GM12878 (cell line): Measurements from ENCODE around the gene MTRFR. TPM values are rescaled to one million over a fixed set of nuclear protein-coding genes. Genes with fewer than 3 reads are reported as not detected.

Source experiments
- ATAC-seq: fragments of 200-7000 bp; cut with Tn5 transposase; 3 replicates; pipeline ENCODE4 v1.9.1; 2020; ENCODE audit warnings: mild to moderate bottlenecking, moderate library complexity
- BruUV-seq: library from RNA; stranded (reverse); fragments of 400-500 nt; replicated peaks from 2 replicates; lab custom pipeline; 2021; lab: Mats Ljungman, UMichigan
- CTCF ChIA-PET: fragments of 300-600 bp; sonication (Branson Sonifier 250); formaldehyde crosslinking; extraction: SDS; loops from one replicate; lab custom pipeline; 2021; ENCODE audit warnings: inconsistent platforms; lab: Yijun Ruan, JAX
- POLR2A ChIA-PET: fragments of 350-600 bp; formaldehyde crosslinking; extraction: SDS; loops from one replicate; lab custom pipeline; 2021; ENCODE audit warnings: inconsistent platforms; lab: Charles Lee
- RAD21 ChIA-PET: fragments of 300-600 bp; sonication (Branson Sonifier 250); formaldehyde crosslinking; loops from one replicate; lab custom pipeline; 2023; ENCODE audit warnings: antibody characterized with exemption; ENCODE audit not compliant: unreplicated experiment; lab: Charles Lee
- SMC1A ChIA-PET: fragments of 300-600 bp; sonication (Branson Sonifier 250); formaldehyde crosslinking; loops from one replicate; lab custom pipeline; 2023; ENCODE audit not compliant: unreplicated experiment, uncharacterized antibody; lab: Charles Lee
- DNase-seq: peaks from one replicate; pipeline ENCODE4 v3.0.0-alpha.2; 2011; ENCODE audit warnings: low read depth, low spot score
- FAIRE-seq: peaks from 3 replicates; lab custom pipeline; 2011; peaks lifted over from hg19 to GRCh38; lab: Jason Lieb, UNC
- H2AFZ ChIP-seq: 2 replicates; pipeline ENCODE4 v1.6.0; 2011; ENCODE audit warnings: low read depth, low read length, control low read depth; ENCODE audit not compliant: control insufficient read depth
- H3K27ac ChIP-seq: 2 replicates; pipeline ENCODE4 v1.5.1; 2011; ENCODE audit warnings: control low read depth; ENCODE audit not compliant: control insufficient read depth, insufficient read depth
- H3K27me3 ChIP-seq, 2 experiments: replicated peaks in 1 of 2; 2 replicates each; pipeline versions ENCODE4 v1.6.0 to v1.6.1; 2011; ENCODE audit warnings: low read length in 1 of 2; ENCODE audit not compliant: control insufficient read depth in 2 of 2, insufficient read depth in 2 of 2
- H3K36me3 ChIP-seq, 2 experiments: 2 replicates each; pipeline ENCODE4 v1.5.1; 2011; ENCODE audit warnings: low read length in 1 of 2; ENCODE audit not compliant: control insufficient read depth in 2 of 2, insufficient read depth in 2 of 2
- H3K4me1 ChIP-seq: 2 replicates; pipeline ENCODE4 v1.6.1; 2011; ENCODE audit warnings: mild to moderate bottlenecking, low read length, moderate library complexity, mixed read lengths; ENCODE audit not compliant: control insufficient read depth, insufficient read depth
- H3K4me2 ChIP-seq: 2 replicates; pipeline ENCODE4 v1.6.0; 2011; ENCODE audit warnings: control low read depth; ENCODE audit not compliant: control insufficient read depth, insufficient read depth
- H3K4me3 ChIP-seq: fragments of 200-600 bp; sonication (generic); 2 replicates; pipeline ENCODE4 v1.5.1; 2016
- H3K79me2 ChIP-seq: 2 replicates; pipeline ENCODE4 v1.6.0; 2011; ENCODE audit warnings: low read length; ENCODE audit not compliant: control insufficient read depth, insufficient read depth
- H3K9ac ChIP-seq: 2 replicates; pipeline ENCODE4 v1.8.0; 2011; ENCODE audit warnings: low read length, control low read depth, mixed read lengths; ENCODE audit not compliant: control insufficient read depth, insufficient read depth
- H3K9me3 ChIP-seq: replicated peaks from 3 replicates; pipeline ENCODE4 v1.5.1; 2011; ENCODE audit warnings: mild to moderate bottlenecking, low read length; ENCODE audit not compliant: control insufficient read depth, insufficient read depth
- H4K20me1 ChIP-seq: 2 replicates; pipeline ENCODE4 v1.6.0; 2011; ENCODE audit not compliant: control insufficient read depth, insufficient read depth
- BHLHE40 ChIP-seq, 2 experiments: fragments of 450-650 bp in 1 of 2; IDR thresholded peaks; 2 replicates each; pipeline ENCODE4 v1.6.1; 2011 to 2017; ENCODE audit warnings: low read depth in 2 of 2, borderline replicate concordance in 1 of 2, improper control_type of control experiment in 1 of 2, low read length in 1 of 2, mild to moderate bottlenecking in 1 of 2
- CREB1 ChIP-seq: IDR thresholded peaks from 2 replicates; pipeline ENCODE4 v1.6.1; 2012; ENCODE audit warnings: low read depth, mild to moderate bottlenecking, inconsistent platforms
- SMC3 ChIP-seq: IDR thresholded peaks from 2 replicates; pipeline ENCODE4 v1.6.1; 2011; ENCODE audit warnings: low read length, improper control_type of control experiment, borderline replicate concordance
- WGBS: methylation state at CpG from one replicate; pipeline ENCODE4 v1.1.6; 2016; ENCODE audit warnings: low lambda C conversion rate; ENCODE audit not compliant: insufficient replicate concordance, insufficient coverage; ENCODE audit errors: missing lambda C conversion rate; 5-methylcytosine and 5-hydroxymethylcytosine counted together
- in situ Hi-C: fragments of 300-500 bp; cut with MboI; formaldehyde crosslinking; loops from 9 replicates; pipeline ENCODE4 v1.14.3; 2018; ENCODE audit warnings: mixed read lengths
- intact Hi-C: fragments of 100-400 bp; cut with micrococcal nuclease; formaldehyde crosslinking; loops from one replicate; pipeline ENCODE4 v1.14.2; 2022; ENCODE audit not compliant: unreplicated experiment
- polyA plus RNA-seq, 11 experiments: library from polyadenylated mRNA; depleted of rRNA in 4 of 11; unstranded in 6 of 11; stranded (reverse) in 5 of 11; fragments of >200 nt; fragmentation: Nextera tagmentation in 4 of 11; fragmentation: Illumina TruSeq in 1 of 11; extraction: Ambion mirVana in 4 of 11; extraction: Trizol in 1 of 11; gene quantifications; 1 replicate in 1 of 11; 2 replicates in 10 of 11; pipeline versions ENCODE4 v1.2.1 to v1.2.3, GENCODE V29; 2011 to 2016; ENCODE audit warnings: inconsistent platforms in 2 of 11, missing spikeins in 2 of 11, low read depth in 1 of 11
- total RNA-seq, 4 experiments: library from RNA; depleted of rRNA in 3 of 4; stranded (reverse); fragments of >200 nt in 3 of 4; fragmentation: Illumina TruSeq in 1 of 4; extraction: Trizol in 1 of 4; gene quantifications; 2 replicates each; pipeline versions ENCODE4 v1.2.1 to v1.2.3, GENCODE V29; 2013 to 2021
- TF ChIP-seq, protein P1 (sequence below): fragments of 450-650 bp; IDR thresholded peaks from 2 replicates; pipeline ENCODE4 v1.6.1; 2016; ENCODE audit warnings: mild to moderate bottlenecking
- TF ChIP-seq, protein P2 (sequence below): IDR thresholded peaks from 2 replicates; pipeline ENCODE4 v1.6.1; 2011; ENCODE audit warnings: borderline replicate concordance, low read depth, mild to moderate bottlenecking, moderate library complexity, low read length; ENCODE audit not compliant: insufficient read depth, poor library complexity, severe bottlenecking
- TF ChIP-seq, protein P3 (sequence below): IDR thresholded peaks from 2 replicates; pipeline ENCODE4 v1.6.1; 2012; ENCODE audit warnings: low read depth, low read length, improper control_type of control experiment

MTRFR gene
- total and polyA plus RNA-seq, 10 of the 15 experiments (the other 5 are each of a cell fraction or from before 2014, with no cell fraction given), result 12.2 to 33.4 (median 24.8) TPM

DNA sequence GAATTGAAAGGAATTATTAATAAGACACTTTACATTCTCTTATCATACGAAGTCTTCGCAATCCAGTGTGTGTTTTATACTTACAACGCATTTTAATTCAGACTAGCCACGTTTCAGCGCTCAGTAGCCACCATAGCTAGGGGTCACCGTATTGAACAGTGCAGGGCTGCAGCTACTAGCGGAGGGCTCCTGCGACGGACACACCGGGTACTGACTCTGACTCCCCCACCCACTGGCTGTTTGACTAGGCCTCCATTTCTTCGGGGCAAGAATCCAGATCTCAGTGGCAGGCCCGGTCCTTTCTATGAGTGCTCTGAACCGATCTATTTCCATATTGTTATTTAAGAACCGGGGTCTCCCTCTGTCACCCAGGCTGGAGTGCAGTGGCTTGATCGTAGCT, 39.9 kb downstream of the MTRFR start:
- H3K4me3 ChIP-seq, result no peak overlapping the region
- H2AFZ ChIP-seq, result no peak overlapping the region
- no peak for FAIRE-seq
- H3K4me2 ChIP-seq, result no peak overlapping the region
- ATAC-seq, result no peak
- POLR2A ChIA-PET, result interaction anchor here (0.6 kb wide), 2 partner anchors 51 to 93 kb away, joined by 3 read pairs; no protein-coding TSS in a partner anchor
- H3K27ac ChIP-seq, result no peak overlapping the region
- in situ Hi-C loops, result no loop called here
- RAD21 ChIA-PET, result no interaction called here
- no peaks in the 10 kb centered on the region for H3K36me3 ChIP-seq
- H3K9me3 ChIP-seq, result no peaks in the 10 kb centered on the region
- TF ChIP-seq, protein P1, sequence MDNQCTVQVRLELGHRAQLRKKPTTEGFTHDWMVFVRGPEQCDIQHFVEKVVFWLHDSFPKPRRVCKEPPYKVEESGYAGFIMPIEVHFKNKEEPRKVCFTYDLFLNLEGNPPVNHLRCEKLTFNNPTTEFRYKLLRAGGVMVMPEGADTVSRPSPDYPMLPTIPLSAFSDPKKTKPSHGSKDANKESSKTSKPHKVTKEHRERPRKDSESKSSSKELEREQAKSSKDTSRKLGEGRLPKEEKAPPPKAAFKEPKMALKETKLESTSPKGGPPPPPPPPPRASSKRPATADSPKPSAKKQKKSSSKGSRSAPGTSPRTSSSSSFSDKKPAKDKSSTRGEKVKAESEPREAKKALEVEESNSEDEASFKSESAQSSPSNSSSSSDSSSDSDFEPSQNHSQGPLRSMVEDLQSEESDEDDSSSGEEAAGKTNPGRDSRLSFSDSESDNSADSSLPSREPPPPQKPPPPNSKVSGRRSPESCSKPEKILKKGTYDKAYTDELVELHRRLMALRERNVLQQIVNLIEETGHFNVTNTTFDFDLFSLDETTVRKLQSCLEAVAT, result no peak
- TF ChIP-seq, protein P2, sequence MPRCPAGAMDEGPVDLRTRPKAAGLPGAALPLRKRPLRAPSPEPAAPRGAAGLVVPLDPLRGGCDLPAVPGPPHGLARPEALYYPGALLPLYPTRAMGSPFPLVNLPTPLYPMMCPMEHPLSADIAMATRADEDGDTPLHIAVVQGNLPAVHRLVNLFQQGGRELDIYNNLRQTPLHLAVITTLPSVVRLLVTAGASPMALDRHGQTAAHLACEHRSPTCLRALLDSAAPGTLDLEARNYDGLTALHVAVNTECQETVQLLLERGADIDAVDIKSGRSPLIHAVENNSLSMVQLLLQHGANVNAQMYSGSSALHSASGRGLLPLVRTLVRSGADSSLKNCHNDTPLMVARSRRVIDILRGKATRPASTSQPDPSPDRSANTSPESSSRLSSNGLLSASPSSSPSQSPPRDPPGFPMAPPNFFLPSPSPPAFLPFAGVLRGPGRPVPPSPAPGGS, result no peak
- no peak for TF ChIP-seq BHLHE40 (IDR thresholded peaks at IDR 0.05; ENCODE audit: borderline replicate concordance in 1 of 2, low read depth in 2 of 2, low read length in 1 of 2)
- TF ChIP-seq CREB1, result no peak
- TF ChIP-seq SMC3, result no peak
- TF ChIP-seq, protein P3, sequence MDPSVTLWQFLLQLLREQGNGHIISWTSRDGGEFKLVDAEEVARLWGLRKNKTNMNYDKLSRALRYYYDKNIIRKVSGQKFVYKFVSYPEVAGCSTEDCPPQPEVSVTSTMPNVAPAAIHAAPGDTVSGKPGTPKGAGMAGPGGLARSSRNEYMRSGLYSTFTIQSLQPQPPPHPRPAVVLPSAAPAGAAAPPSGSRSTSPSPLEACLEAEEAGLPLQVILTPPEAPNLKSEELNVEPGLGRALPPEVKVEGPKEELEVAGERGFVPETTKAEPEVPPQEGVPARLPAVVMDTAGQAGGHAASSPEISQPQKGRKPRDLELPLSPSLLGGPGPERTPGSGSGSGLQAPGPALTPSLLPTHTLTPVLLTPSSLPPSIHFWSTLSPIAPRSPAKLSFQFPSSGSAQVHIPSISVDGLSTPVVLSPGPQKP, result no peak
- peaks cover 27% of the 10 kb centered on the region for H3K79me2 ChIP-seq
- no peaks in the 10 kb centered on the region for H4K20me1 ChIP-seq
- no TSS peak for BruUV-seq
- peaks cover 20% of the 10 kb centered on the region for H3K4me1 ChIP-seq
- no peaks in the 10 kb centered on the region for H3K27me3 ChIP-seq
- no peak overlapping the region for H3K9ac ChIP-seq
- 93% methylated on average over 15 of the region's 15 CpGs for WGBS
- DNase-seq, result no peak
- intact Hi-C loops, result no loop called here
- SMC1A ChIA-PET, result interaction anchor here (0.9 kb wide), 1 partner anchor 127 kb away, joined by 3 read pairs; no protein-coding TSS in a partner anchor
- CTCF ChIA-PET, result interaction anchor here (1.1 kb wide), 1 partner anchor 18 kb away, joined by 3 read pairs; no protein-coding TSS in a partner anchor
